DMS 273 (cell line): Measurements from ENCODE around the gene LCP1.

Source experiments
- DNase-seq: peaks from one replicate; lab custom pipeline; 2025; ENCODE audit not compliant: unreplicated experiment; lab: John Stamatoyannopoulos, UW

LCP1 gene

GRCh38 chr13:46129124-46129523 lies 52.9 kb downstream of the LCP1 start:
- no peak for DNase-seq

GRCh38 chr13:46127358-46128023 lies 54.5 kb downstream of the LCP1 start:
- DNase-seq, result no peak

GRCh38 chr13:46126552-46127357 lies 55.2 kb downstream of the LCP1 start:
- peak; percentile 87 for DNase-seq

- no peak for DNase-seq
Observed at GRCh38 chr13:46126056-46126455, 55.9 kb downstream of the LCP1 start.

- no peak for DNase-seq
Observed at GRCh38 chr13:46124967-46125933, 56.7 kb downstream of the LCP1 start.

- no peak for DNase-seq
Observed at GRCh38 chr13:46124531-46124966, 57.4 kb downstream of the LCP1 start.

GRCh38 chr13:46122304-46122703 lies 59.7 kb downstream of the LCP1 start:
- no peak for DNase-seq

- DNase-seq, result no peak
Observed at GRCh38 chr13:46121597-46122163, 60.3 kb downstream of the LCP1 start.

- DNase-seq, result no peak
Observed at GRCh38 chr13:46121033-46121432, 60.9 kb downstream of the LCP1 start.

- DNase-seq, result peak; percentile 44
Observed at GRCh38 chr13:46119883-46120614, 61.9 kb downstream of the LCP1 start.

GRCh38 chr13:46116653-46117502 lies 65.1 kb downstream of the LCP1 start:
- no peak for DNase-seq

GRCh38 chr13:46114613-46115012 lies 67.4 kb downstream of the LCP1 start:
- DNase-seq, result no peak

GRCh38 chr13:46113596-46113995 lies 68.4 kb downstream of the LCP1 start:
- DNase-seq, result no peak

GRCh38 chr13:46111151-46111550 lies 70.8 kb downstream of the LCP1 start:
- no peak for DNase-seq

GRCh38 chr13:46109451-46109850 lies 72.5 kb downstream of the LCP1 start:
- no peak for DNase-seq

GRCh38 chr13:46106839-46107371 lies 75.1 kb downstream of the LCP1 start:
- no peak for DNase-seq

- no peak for DNase-seq
Observed at GRCh38 chr13:46104868-46105267, 77.1 kb downstream of the LCP1 start, which contains the start of gene CPB2. Gene CPB2 (minus strand): TSS chr13:46105033. CDS start chr13:46105009, 24 bp downstream.

GRCh38 chr13:46103037-46103436 lies 78.9 kb downstream of the LCP1 start:
- DNase-seq, result no peak

- no peak for DNase-seq
Observed at GRCh38 chr13:46102255-46102605, 79.7 kb downstream of the LCP1 start.
